Lower leg skin (tissue), 4 donors: ENCODE measurements around the gene ACAP1. TPM values are rescaled to one million over a fixed set of nuclear protein-coding genes. Genes with fewer than 3 reads are reported as not detected.

Experiments used
- DNase-seq, 2 donors: peaks; one replicate each; pipeline ENCODE4 v3.0.0-alpha.2; 2019; ENCODE audit warnings: low spot score in 2 of 2
- H3K4me3 ChIP-seq: fragments of 200-600 bp; sonication (generic); 2 replicates; pipeline ENCODE4 v1.5.1; 2017; ENCODE audit warnings: mild to moderate bottlenecking, low read depth; ENCODE audit not compliant: poor library complexity, severe bottlenecking
- CTCF ChIP-seq, 3 donors: fragments of 450-650 bp; IDR thresholded peaks; one replicate each; pipeline ENCODE4 v1.5.1; 2016; ENCODE audit warnings: antibody characterized with exemption in 3 of 3, mild to moderate bottlenecking in 3 of 3, moderate library complexity in 2 of 3
- POLR2A ChIP-seq, 2 donors: fragments of 450-650 bp; IDR thresholded peaks; one replicate each; pipeline ENCODE4 v1.6.1; 2016 to 2017; ENCODE audit warnings: antibody characterized with exemption in 2 of 2, mild to moderate bottlenecking in 1 of 2, moderate library complexity in 1 of 2
- WGBS, 2 donors: methylation state at CpG; one replicate each; pipeline ENCODE4 v1.1.5; 2018; 5-methylcytosine and 5-hydroxymethylcytosine counted together
- intact Hi-C: fragments of 100-400 bp; cut with DNase I; formaldehyde crosslinking; loops from one replicate; pipeline ENCODE4 v1.15.0; 2023; ENCODE audit warnings: low total_unique reads
- total RNA-seq, 4 donors: library from RNA; depleted of rRNA; stranded (reverse); fragments of >200 nt; gene quantifications; one replicate each; pipeline ENCODE4 v1.1.0, GENCODE V29; 2016

The ACAP1 gene
- total RNA-seq, 4 donors from 2014 or later, result 2.9 to 5.6 (median 3.8) TPM

- intact Hi-C loops, result no loop called here
- WGBS, 2 donors, result 87 to 89% methylated on average over 4 of the region's 4 CpGs
- H3K4me3 ChIP-seq, result no peak overlapping the region
- no peak for DNase-seq
- no peak for TF ChIP-seq CTCF (IDR thresholded peaks at IDR 0.05)
- TF ChIP-seq POLR2A (IDR thresholded peaks at IDR 0.05), result no peak
Observed at GRCh38 chr17:7370853-7371252, 34.5 kb downstream of the ACAP1 start.

- H3K4me3 ChIP-seq, result no peak overlapping the region
- 89 to 94% methylated on average over 2 of the region's 2 CpGs for WGBS, 2 donors
- DNase-seq, result no peak
Observed at GRCh38 chr17:7374353-7374752, 38.0 kb downstream of the ACAP1 start.

GRCh38 chr17:7379134-7379533 is 42.8 kb downstream of the ACAP1 start:
- H3K4me3 ChIP-seq, result no peak overlapping the region
- TF ChIP-seq POLR2A (IDR thresholded peaks at IDR 0.05) (no peak), CTCF (IDR thresholded peaks at IDR 0.05) (no peak)
- intact Hi-C loops, result no loop called here
- no peak for DNase-seq
- WGBS, 2 donors, result 96 to 99% methylated on average over 3 of the region's 3 CpGs

More at GRCh38 chr17:7374353-7374752, 38.0 kb downstream of the ACAP1 start:
- TF ChIP-seq CTCF (IDR thresholded peaks at IDR 0.05) (no peak), POLR2A (IDR thresholded peaks at IDR 0.05) (no peak)
- intact Hi-C loops, result no loop called here

GRCh38 chr17:7380321-7380720 is 44.0 kb downstream of the ACAP1 start:
- no peak for TF ChIP-seq POLR2A (IDR thresholded peaks at IDR 0.05)
- TF ChIP-seq CTCF (IDR thresholded peaks at IDR 0.05), result no peak
- peak; percentile 60 to 92 for DNase-seq
- intact Hi-C loops, result no loop called here
- H3K4me3 ChIP-seq, result peak overlapping the region; percentile 29
- WGBS, 2 donors, result 21 to 38% methylated on average over 3 to 7 of the region's 7 CpGs

GRCh38 chr17:7380855-7381683 is 44.7 kb downstream of the ACAP1 start, which contains the start of gene TNK1:
Gene TNK1 (plus strand): TSS chr17:7381089. CDS start chr17:7382927, 1,838 bp downstream.
- WGBS, 2 donors, result 4 to 7% methylated on average over 36 to 48 of the region's 52 CpGs
- peak; percentile 48 to 95 for DNase-seq
- TF ChIP-seq POLR2A (IDR thresholded peaks at IDR 0.05) (no peak), CTCF (IDR thresholded peaks at IDR 0.05) (no peak)
- peak within 1 kb of the TSS; percentile 29 for H3K4me3 ChIP-seq
- intact Hi-C loops, result no loop called here
